WI38 (cell line): ENCODE measurements around the gene MATR3.
"Not testable (repeated sequence)": the region's sequence is repeated elsewhere in the genome, so short reads cannot be mapped to it uniquely, and the experiment has no call there.

ENCODE experiments used
- H3K4me3 ChIP-seq: 2 replicates; pipeline ENCODE4 v1.5.1; 2011; ENCODE audit warnings: low read depth, mild to moderate bottlenecking, control low read depth, low read length
- CTCF ChIP-seq: IDR thresholded peaks from 2 replicates; pipeline ENCODE4 v1.5.1; 2012; ENCODE audit warnings: low read depth, mild to moderate bottlenecking, control low read depth, low read length

Gene MATR3

DNA sequence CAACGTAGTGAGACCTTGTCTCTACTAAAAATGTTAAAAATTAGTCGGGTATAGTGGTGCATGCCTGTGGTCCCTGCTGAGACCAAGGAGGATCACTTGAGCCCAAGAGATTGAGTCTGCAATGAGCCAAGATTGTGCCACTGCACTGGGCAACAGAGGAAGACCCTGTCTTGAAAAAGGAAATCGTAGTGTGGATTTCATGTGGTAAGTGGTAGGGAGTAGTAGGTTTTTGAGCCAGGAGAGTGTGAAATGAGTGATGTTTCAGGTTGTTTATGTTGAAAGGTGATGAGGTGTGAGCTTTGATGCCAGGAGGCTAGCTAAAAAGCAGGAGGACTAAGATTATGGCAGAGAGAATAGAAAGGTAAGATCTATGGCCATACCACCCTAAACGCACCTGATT lies 5.9 kb downstream of the MATR3 start:
- TF ChIP-seq CTCF: no peak

GRCh38 chr5:139301808-139302499 lies 8.4 kb downstream of the MATR3 start:
- no peak overlapping the region for H3K4me3 ChIP-seq
- no peak for TF ChIP-seq CTCF

More for the DNA sequence above, 5.9 kb downstream of the MATR3 start:
- H3K4me3 ChIP-seq: no peak overlapping the region

GRCh38 chr5:139304391-139305324 lies 11.1 kb downstream of the MATR3 start:
- no peak for TF ChIP-seq CTCF
- no peak overlapping the region for H3K4me3 ChIP-seq

DNA sequence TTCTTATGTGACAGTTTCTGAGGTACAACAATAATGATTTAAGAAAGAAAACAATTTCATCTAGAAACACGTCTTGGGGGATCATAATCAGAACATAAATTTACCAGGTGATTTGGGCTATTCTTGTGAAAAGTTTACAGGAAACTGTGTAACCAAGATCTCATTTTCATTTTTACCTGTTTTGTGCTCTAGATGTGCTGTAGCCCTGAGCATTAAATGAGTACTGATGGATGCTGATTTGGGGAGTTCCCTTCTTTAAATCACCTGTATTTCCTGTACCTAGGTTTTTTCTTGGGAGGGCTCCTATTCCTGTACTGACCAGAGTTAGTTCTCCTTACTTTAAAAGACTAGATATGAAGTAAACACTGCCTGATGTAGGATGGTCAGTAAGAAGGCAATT lies 12.7 kb downstream of the MATR3 start:
- TF ChIP-seq CTCF: no peak

DNA sequence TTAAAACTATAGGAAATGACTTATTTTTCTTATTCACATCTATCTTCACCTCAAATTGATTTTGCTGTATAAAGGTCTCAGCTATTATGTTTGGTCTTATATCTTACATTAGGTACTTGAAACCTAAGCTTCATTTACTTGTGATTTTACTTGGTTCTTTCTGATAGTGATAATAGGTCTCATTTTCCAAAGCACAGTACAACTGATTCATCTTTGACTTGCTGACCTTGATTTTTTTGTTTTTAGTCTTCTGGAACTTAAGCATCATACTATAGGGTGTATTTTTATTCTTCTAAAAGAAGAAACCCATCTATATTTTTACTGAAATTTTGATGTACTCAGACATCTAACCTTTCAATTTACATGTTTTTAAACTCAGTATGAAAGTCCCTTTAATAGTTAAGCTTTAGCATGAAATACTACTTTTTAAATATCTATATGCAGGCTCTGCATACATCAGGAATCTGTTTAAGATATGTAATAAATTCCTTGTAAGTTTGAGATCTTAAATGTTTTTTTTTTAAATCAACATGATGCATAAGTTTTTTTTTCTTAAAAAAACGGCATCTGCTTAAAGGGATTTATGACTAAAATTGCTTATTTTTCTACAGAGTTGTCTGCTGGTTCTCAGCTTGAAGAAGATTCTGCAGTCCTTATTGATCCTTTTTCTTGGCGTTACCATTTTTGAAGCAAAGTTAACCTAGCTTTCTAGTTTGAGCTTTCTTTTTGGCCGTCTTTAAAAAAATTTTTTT lies 13.3 kb downstream of the MATR3 start:
- no peak overlapping the region for H3K4me3 ChIP-seq
- no peak for TF ChIP-seq CTCF

More for the DNA sequence above, 12.7 kb downstream of the MATR3 start:
- no peak overlapping the region for H3K4me3 ChIP-seq

DNA sequence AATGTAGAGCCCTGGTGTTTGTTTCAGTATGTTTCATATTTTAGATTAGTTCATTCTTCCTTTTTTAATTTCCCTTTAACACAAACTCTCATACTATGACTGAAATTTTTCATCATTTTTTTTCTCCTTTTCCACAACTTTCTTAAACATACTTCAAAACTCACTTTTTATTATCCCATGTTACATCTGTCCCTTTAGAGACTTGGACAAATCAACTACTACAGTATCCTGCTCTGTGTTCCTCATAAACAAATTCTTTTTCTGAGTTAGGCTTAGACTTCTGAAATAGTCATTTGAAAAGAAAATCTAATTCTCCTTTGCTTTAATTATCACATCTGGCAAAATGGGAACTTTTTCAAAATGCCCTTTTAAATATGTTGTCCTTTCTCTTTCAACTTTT lies 15.3 kb downstream of the MATR3 start:
- H3K4me3 ChIP-seq: no peak overlapping the region
- TF ChIP-seq CTCF: no peak

GRCh38 chr5:139310715-139311186 lies 17.2 kb downstream of the MATR3 start:
- H3K4me3 ChIP-seq: not testable (repeated sequence)
